ENCODE data around the gene HMSD.

HMSD gene

DNA sequence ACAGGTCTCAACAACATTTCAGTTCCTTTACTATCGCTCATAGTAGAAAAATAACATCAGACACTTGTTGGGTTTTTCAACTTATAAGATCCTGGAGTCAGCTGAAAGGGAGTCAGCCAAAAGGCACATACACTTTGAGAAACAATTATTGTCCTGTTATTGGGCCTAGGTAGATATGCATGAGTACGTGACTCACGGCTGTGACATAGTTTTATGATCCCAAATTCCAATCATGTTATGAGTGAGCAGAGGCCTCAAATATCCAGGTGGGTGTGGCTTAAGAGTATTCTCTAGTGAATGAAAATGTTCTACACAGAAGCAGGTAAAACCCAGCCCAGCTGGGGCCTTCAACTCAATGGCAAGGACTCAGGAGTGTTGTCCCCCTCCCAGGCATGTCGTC, 47.9 kb downstream of the HMSD start:
- DNase-seq, result no peak

DNA sequence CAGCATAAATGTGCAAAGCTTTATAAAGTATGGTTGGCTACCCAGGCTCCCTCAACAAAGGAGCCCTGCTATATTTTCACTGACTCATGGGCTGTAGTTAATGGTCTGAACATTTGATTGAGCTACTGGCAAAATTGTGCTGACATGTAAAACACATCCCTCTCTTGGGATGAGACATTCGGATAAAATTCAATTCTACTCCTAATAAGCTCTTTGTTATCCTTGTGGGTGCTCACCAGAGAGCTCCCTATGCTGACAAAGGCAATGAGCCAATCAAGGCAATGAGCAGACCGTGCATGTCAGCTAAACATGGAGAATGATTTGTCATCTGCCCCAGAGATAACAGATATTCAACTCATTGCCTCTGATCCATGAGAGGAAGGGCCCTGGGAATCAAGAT, 48.5 kb downstream of the HMSD start:
- no peak for DNase-seq

DNA sequence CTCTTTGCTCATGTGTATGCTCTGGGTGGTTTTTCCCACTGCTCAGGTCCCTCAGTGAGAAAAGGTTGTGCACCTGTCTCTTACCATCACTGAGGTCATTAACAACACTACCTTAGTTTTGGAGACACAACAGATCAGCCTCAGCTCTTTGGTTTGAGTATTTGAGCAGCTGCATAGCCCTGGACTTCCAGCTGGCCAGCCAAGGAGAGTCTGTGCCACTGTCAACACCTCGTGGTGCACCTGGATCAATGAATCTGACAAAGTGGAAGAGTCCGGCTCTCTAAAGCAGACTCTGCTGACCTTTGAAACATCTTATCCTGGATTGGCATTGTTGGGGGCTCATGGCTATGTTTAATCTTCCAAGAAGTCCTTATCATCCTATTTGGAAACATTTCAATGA, 50.8 kb downstream of the HMSD start:
- DNase-seq, result no peak

DNA sequence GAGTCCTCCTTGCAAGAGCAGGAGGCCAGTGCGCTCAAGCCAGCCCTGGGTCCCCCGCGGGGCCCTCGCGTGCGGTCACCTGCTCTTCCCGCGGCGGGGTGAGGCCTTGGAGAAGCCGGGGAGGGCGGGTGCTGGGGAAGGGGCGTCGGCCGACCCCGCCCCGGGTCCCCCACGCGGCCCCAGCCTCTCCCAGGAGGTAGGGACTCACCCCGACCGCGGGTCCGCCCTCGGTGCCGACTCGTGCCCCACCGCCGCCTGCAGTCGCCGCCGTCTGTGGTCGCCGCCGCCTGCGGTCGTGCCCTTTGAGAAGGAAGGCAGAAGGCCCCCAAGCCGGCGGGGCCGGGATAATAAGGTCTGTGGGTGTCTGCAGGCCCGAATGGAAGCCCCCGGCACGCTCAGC, 53.5 kb downstream of the HMSD start:
- DNase-seq, result no peak

DNA sequence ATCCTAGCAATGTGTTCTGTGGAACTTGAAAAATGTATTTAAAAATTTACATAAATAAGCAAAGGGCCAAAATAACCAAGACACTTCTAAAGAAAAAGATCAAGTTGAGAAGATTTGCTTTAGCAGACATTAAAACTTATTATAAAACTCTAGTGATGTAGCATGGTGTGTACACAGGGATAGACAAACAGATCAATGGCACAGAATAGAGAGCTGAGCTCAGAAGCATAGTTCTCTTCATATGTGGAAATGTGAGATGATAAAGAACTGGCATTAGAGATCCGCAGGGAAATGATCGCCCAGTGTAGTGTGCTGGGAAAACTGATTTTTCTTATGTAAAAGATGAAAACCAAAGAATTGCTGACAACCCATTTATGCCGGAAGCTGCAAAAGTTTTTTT, 60.2 kb downstream of the HMSD start:
- no peak for DNase-seq

All from stimulated activated CD4-positive, alpha-beta T cell treated with anti-CD3 and anti-CD28 coated beads, Interleukin-1b, Interleukin-23, amount 100 ng/mL, for 48 hours (primary cell).